GM12891 (cell line): ENCODE results near the gene PIK3R3.

Experiments used
- POLR2AphosphoS5 ChIP-seq: IDR thresholded peaks from 2 replicates; pipeline ENCODE4 v1.6.1; 2011; ENCODE audit warnings: low read depth, low read length, control low read depth
- TAF1 ChIP-seq: IDR thresholded peaks from 2 replicates; pipeline ENCODE4 v1.6.1; 2011; ENCODE audit warnings: low read depth, low read length, control low read depth

GRCh38 chr1:46131093-46131492, 1.3 kb downstream of the PIK3R3 start:
- TF ChIP-seq POLR2AphosphoS5 (no peak), TAF1 (no peak)
